ENCODE measurements around the gene GSDME.

- TF ChIP-seq, protein P1, sequence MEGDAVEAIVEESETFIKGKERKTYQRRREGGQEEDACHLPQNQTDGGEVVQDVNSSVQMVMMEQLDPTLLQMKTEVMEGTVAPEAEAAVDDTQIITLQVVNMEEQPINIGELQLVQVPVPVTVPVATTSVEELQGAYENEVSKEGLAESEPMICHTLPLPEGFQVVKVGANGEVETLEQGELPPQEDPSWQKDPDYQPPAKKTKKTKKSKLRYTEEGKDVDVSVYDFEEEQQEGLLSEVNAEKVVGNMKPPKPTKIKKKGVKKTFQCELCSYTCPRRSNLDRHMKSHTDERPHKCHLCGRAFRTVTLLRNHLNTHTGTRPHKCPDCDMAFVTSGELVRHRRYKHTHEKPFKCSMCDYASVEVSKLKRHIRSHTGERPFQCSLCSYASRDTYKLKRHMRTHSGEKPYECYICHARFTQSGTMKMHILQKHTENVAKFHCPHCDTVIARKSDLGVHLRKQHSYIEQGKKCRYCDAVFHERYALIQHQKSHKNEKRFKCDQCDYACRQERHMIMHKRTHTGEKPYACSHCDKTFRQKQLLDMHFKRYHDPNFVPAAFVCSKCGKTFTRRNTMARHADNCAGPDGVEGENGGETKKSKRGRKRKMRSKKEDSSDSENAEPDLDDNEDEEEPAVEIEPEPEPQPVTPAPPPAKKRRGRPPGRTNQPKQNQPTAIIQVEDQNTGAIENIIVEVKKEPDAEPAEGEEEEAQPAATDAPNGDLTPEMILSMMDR (conservative IDR thresholded peaks at IDR 0.05 in 1 of 2, IDR thresholded peaks at IDR 0.05 in 1 of 2; ENCODE audit: low read depth in 1 of 2, low read length in 2 of 2) = no peak
- no peak for TF ChIP-seq EZH2 (IDR thresholded peaks at IDR 0.05; ENCODE audit: low read length, missing control alignments)
These were observed 11.9 kb downstream of the GSDME start for GRCh38 chr7:24745355-24745754.

Data from fibroblast of lung (primary cell).